Measurements from ENCODE around the gene RABIF. TPM values are rescaled to one million over a fixed set of nuclear protein-coding genes. Genes with fewer than 3 reads are reported as not detected.
A peak's percentile ranks its signal among the peaks of the same experiment; 100 is the strongest.
"Not testable (repeated sequence)": the region's sequence is repeated elsewhere in the genome, so short reads cannot be mapped to it uniquely, and the experiment has no call there.

Gene RABIF
- total RNA-seq = 10 to 100 TPM in 3 of 7 donors, 1 to 10 TPM in 4; 8.4 to 11.5 (median 9.2) TPM
- 1 to 10 TPM; 5.9 to 9.4 (median 7.6) TPM for polyA plus RNA-seq
- long read RNA-seq, donor 1, transcript RABIF-201 (2 exons, 2,430 nt) = major isoform, 14 of 14 reads
- long read RNA-seq, donor 1, partial matches to known transcripts = 0 of 14 reads
- long read RNA-seq, donor 1, other reads (novel, unspliced or antisense) = 0 of 14 reads
- long read RNA-seq, donor 2, transcript RABIF-201 (2 exons, 2,430 nt) = major isoform, 13 of 13 reads
- long read RNA-seq, donor 2, partial matches to known transcripts = 0 of 13 reads
- long read RNA-seq, donor 2, other reads (novel, unspliced or antisense) = 0 of 13 reads

GRCh38 chr1:202888531-202889360, at the start of gene RABIF:
TSS of gene RABIF (minus strand) at chr1:202889149. CDS start at chr1:202889098, 51 bp downstream.
- peak within 1 kb of the TSS; percentile 88 to 100 (median 96) for H3K27ac ChIP-seq
- no peaks in the 10 kb centered on the region for H3K9me3 ChIP-seq
- H3K36me3 ChIP-seq = peaks cover 0 to 48% (median 29%) of the 10 kb centered on the region in 6 donors
- no peaks in the 10 kb centered on the region for H3K27me3 ChIP-seq (replicated peaks in 1 of 7)
- peak; percentile 99 for DNase-seq
- peak within 1 kb of the TSS; percentile 61 to 94 (median 77) for H3K4me3 ChIP-seq
- intact Hi-C loops (cut with DNase I; ENCODE audit: low total_unique reads) = no loop called here
- 0 to 1% (median 0%) methylated on average over 15 to 84 of the region's 84 CpGs for WGBS, 5 donors
- TF ChIP-seq POLR2A (IDR thresholded peaks at IDR 0.05) = peak; percentile 76 to 92 (median 81)
- TF ChIP-seq POLR2AphosphoS5 (IDR thresholded peaks at IDR 0.05) = peak; percentile 98 to 99 (median 99)
- TF ChIP-seq CTCF (IDR thresholded peaks at IDR 0.05 in 8 of 11, conservative IDR thresholded peaks at IDR 0.05 in 3 of 11) = peak in 7 of 11 experiments; percentile 16 to 48 (median 30)
- peaks cover 10 to 43% (median 21%) of the 10 kb centered on the region in 6 donors for H3K4me1 ChIP-seq

GRCh38 chr1:202938287-202938925, 49.5 kb upstream of the RABIF start:
- intact Hi-C loops (cut with DNase I; ENCODE audit: low total_unique reads) = no loop called here
- no peaks in the 10 kb centered on the region for H3K4me1 ChIP-seq
- no peaks in the 10 kb centered on the region for H3K27me3 ChIP-seq (replicated peaks in 1 of 7)
- H3K9me3 ChIP-seq = no peaks in the 10 kb centered on the region
- no peak overlapping the region for H3K4me3 ChIP-seq
- WGBS, 5 donors = 76 to 94% (median 88%) methylated on average over 5 of the region's 5 CpGs
- peaks cover 0 to 45% (median 35%) of the 10 kb centered on the region in 6 donors for H3K36me3 ChIP-seq
- TF ChIP-seq POLR2AphosphoS5 (IDR thresholded peaks at IDR 0.05) (no peak), POLR2A (IDR thresholded peaks at IDR 0.05) (no peak), CTCF (IDR thresholded peaks at IDR 0.05 in 8 of 11, conservative IDR thresholded peaks at IDR 0.05 in 3 of 11) (no peak)
- DNase-seq = no peak
- no peak overlapping the region for H3K27ac ChIP-seq

GRCh38 chr1:202936409-202936808, 47.5 kb upstream of the RABIF start:
- DNase-seq; H3K4me1 ChIP-seq; H3K27ac ChIP-seq; H3K27me3 ChIP-seq (replicated peaks in 1 of 7); intact Hi-C loops (cut with DNase I; ENCODE audit: low total_unique reads); H3K4me3 ChIP-seq; H3K9me3 ChIP-seq: not testable (repeated sequence)
- 78 to 100% (median 100%) methylated on average over 1 of the region's 6 CpGs for WGBS, 5 donors
- peaks cover 0 to 25% (median 15%) of the 10 kb centered on the region in 6 donors for H3K36me3 ChIP-seq

- no peak for DNase-seq
- H3K27me3 ChIP-seq (replicated peaks in 1 of 7) = no peaks in the 10 kb centered on the region
- no peak overlapping the region for H3K27ac ChIP-seq
- TF ChIP-seq POLR2AphosphoS5 (IDR thresholded peaks at IDR 0.05) = no peak
- no peak for TF ChIP-seq CTCF (IDR thresholded peaks at IDR 0.05 in 8 of 11, conservative IDR thresholded peaks at IDR 0.05 in 3 of 11)
- no peak for TF ChIP-seq POLR2A (IDR thresholded peaks at IDR 0.05)
- H3K4me3 ChIP-seq = no peak overlapping the region
- H3K9me3 ChIP-seq = peaks cover 0 to 7% (median 0%) of the 10 kb centered on the region in 8 donors
- peaks cover 0 to 19% (median 9%) of the 10 kb centered on the region in 6 donors for H3K36me3 ChIP-seq
- H3K4me1 ChIP-seq = no peaks in the 10 kb centered on the region
- intact Hi-C loops (cut with DNase I; ENCODE audit: low total_unique reads) = no loop called here
- 72 to 90% (median 82%) methylated on average over 3 of the region's 3 CpGs for WGBS, 5 donors
Measured at GRCh38 chr1:202935844-202936243, 46.9 kb upstream of the RABIF start.

Measured in spleen (tissue), 13 donors.